GM10248 (cell line): Measurements from ENCODE around the gene DGKE.

Source experiments
- CTCF ChIA-PET: fragments of 300-600 bp; sonication (Branson Sonifier 250); formaldehyde crosslinking; extraction: SDS; loops from one replicate; lab custom pipeline; 2021; ENCODE audit warnings: antibody characterized with exemption; lab: Yijun Ruan, JAX
- POLR2A ChIA-PET: fragments of 350-650 bp; sonication (Branson Sonifier 250); formaldehyde crosslinking; extraction: SDS; loops from one replicate; lab custom pipeline; 2020; ENCODE audit warnings: antibody characterized with exemption; lab: Yijun Ruan, JAX
- DNase-seq: peaks from one replicate; pipeline ENCODE4 v3.0.0; 2012; ENCODE audit errors: extremely low spot score
- CTCF ChIP-seq: IDR thresholded peaks from 2 replicates; pipeline ENCODE4 v1.5.1; 2012; ENCODE audit warnings: mild to moderate bottlenecking, low read depth; ENCODE audit errors: extremely low read depth, missing control alignments, control extremely low read depth

The DGKE gene

GRCh38 chr17:56809820-56810179 is 24.2 kb upstream of the DGKE start:
- POLR2A ChIA-PET = no interaction called here
- CTCF ChIA-PET = no interaction called here
- TF ChIP-seq CTCF = no peak
- no peak for DNase-seq

GRCh38 chr17:56810343-56810742 is 23.6 kb upstream of the DGKE start:
- DNase-seq = no peak
- TF ChIP-seq CTCF = no peak
- ChIA-PET CTCF (interaction anchor here (1.7 kb wide), 1 partner anchor 10 kb away, joined by 4 read pairs; no protein-coding TSS in a partner anchor), POLR2A (no interaction called here)

GRCh38 chr17:56810891-56811775 is 22.8 kb upstream of the DGKE start:
- no peak for DNase-seq
- no peak for TF ChIP-seq CTCF
- POLR2A ChIA-PET = no interaction called here
- CTCF ChIA-PET = interaction anchor here (1.7 kb wide), 1 partner anchor 9 kb away, joined by 4 read pairs; no protein-coding TSS in a partner anchor

- POLR2A ChIA-PET = no interaction called here
- CTCF ChIA-PET = no interaction called here
- no peak for DNase-seq
- TF ChIP-seq CTCF = no peak
These were observed 21.0 kb upstream of the DGKE start for GRCh38 chr17:56812901-56813388.

GRCh38 chr17:56815711-56816110 is 18.2 kb upstream of the DGKE start:
- no peak for DNase-seq
- ChIA-PET CTCF (interaction anchor here (0.7 to 11.9 kb wide), 4 partner anchors 10 to 145 kb away, joined by 3 to 144 read pairs (median 10); partner anchors contain the start of gene COIL), POLR2A (no interaction called here)
- no peak for TF ChIP-seq CTCF

GRCh38 chr17:56817066-56817465 is 16.9 kb upstream of the DGKE start:
- no peak for TF ChIP-seq CTCF
- ChIA-PET POLR2A (no interaction called here), CTCF (interaction anchor here (1.1 to 11.9 kb wide), 7 partner anchors 8 to 126 kb away, joined by 3 to 144 read pairs (median 6); no protein-coding TSS in a partner anchor)
- no peak for DNase-seq
